NB4 (cell line): ENCODE data around the gene ACOX3.
"Not testable (repeated sequence)": the region's sequence is repeated elsewhere in the genome, so short reads cannot be mapped to it uniquely, and the experiment has no call there.

Source experiments
- DNase-seq: peaks from one replicate; pipeline ENCODE4 v3.0.0; 2010; ENCODE audit warnings: low read depth
- H3K4me3 ChIP-seq: one replicate; pipeline ENCODE4 v1.5.1; 2011; ENCODE audit warnings: mild to moderate bottlenecking, low read depth, low read length, moderate library complexity
- CTCF ChIP-seq: IDR thresholded peaks from one replicate; pipeline ENCODE4 v1.5.1; 2012; ENCODE audit warnings: low read depth, low read length
- MAX ChIP-seq: IDR thresholded peaks from 2 replicates; pipeline ENCODE4 v1.6.1; 2011; ENCODE audit warnings: low read depth, low read length
- MYC ChIP-seq: IDR thresholded peaks from 2 replicates; pipeline ENCODE4 v1.6.1; 2011; ENCODE audit warnings: low read depth, low read length
- POLR2A ChIP-seq: IDR thresholded peaks from 2 replicates; pipeline ENCODE4 v1.6.1; 2011; ENCODE audit warnings: mild to moderate bottlenecking; ENCODE audit not compliant: insufficient read length; ENCODE audit errors: extremely low read depth

The ACOX3 gene

GRCh38 chr4:8407316-8407715 is 33.2 kb downstream of the ACOX3 start:
- TF ChIP-seq POLR2A: no peak
- no peak for TF ChIP-seq MYC
- TF ChIP-seq MAX: no peak
- TF ChIP-seq CTCF: no peak
- DNase-seq: no peak
- H3K4me3 ChIP-seq: no peak overlapping the region

GRCh38 chr4:8406887-8407286 is 33.6 kb downstream of the ACOX3 start:
- TF ChIP-seq CTCF: peak; percentile 23
- DNase-seq, H3K4me3 ChIP-seq: not testable (repeated sequence)

GRCh38 chr4:8405516-8405875 is 35.0 kb downstream of the ACOX3 start:
- DNase-seq: no peak
- no peak for TF ChIP-seq MYC

GRCh38 chr4:8404791-8405515 is 35.6 kb downstream of the ACOX3 start:
- DNase-seq: no peak
- no peak overlapping the region for H3K4me3 ChIP-seq
- no peak for TF ChIP-seq POLR2A
- TF ChIP-seq MAX: no peak
- no peak for TF ChIP-seq MYC
- TF ChIP-seq CTCF: no peak

More at GRCh38 chr4:8405516-8405875, 35.0 kb downstream of the ACOX3 start:
- no peak overlapping the region for H3K4me3 ChIP-seq

- H3K4me3 ChIP-seq: no peak overlapping the region
- TF ChIP-seq CTCF (no peak), MAX (no peak), MYC (no peak)
- DNase-seq: no peak
Observed at GRCh38 chr4:8403976-8404375, 36.5 kb downstream of the ACOX3 start.

GRCh38 chr4:8403173-8403753 is 37.3 kb downstream of the ACOX3 start:
- DNase-seq: peak; percentile 87
- H3K4me3 ChIP-seq: peak overlapping the region; percentile 17
- TF ChIP-seq POLR2A (no peak), CTCF (peak; percentile 99), MAX (no peak), MYC (no peak)
